ENCODE data around the gene TRAF7. TPM values are rescaled to one million over a fixed set of nuclear protein-coding genes. Genes with fewer than 3 reads are reported as not detected.
"Not testable (repeated sequence)": the region's sequence is repeated elsewhere in the genome, so short reads cannot be mapped to it uniquely, and the experiment has no call there.

Gene TRAF7
- total RNA-seq, 1 donor, result 56.1 TPM

- no peak for TF ChIP-seq CTCF (IDR thresholded peaks at IDR 0.05; ENCODE audit: extremely low read depth, low read depth, low read length)
- Histone ChIP-seq H3K4me1 (ENCODE audit: insufficient read depth, low read length) (peaks cover 3% of the 10 kb centered on the region), H3K79me2 (ENCODE audit: insufficient read depth, low read length) (no peaks in the 10 kb centered on the region), H3K27ac (ENCODE audit: low read depth, low read length) (no peak overlapping the region), H3K9me3 (ENCODE audit: low read depth, low read length) (no peaks in the 10 kb centered on the region), H4K20me1 (ENCODE audit: insufficient read depth, low read length) (no peaks in the 10 kb centered on the region), H3K4me2 (ENCODE audit: insufficient read depth, low read length) (no peak overlapping the region), H3K4me3 (ENCODE audit: insufficient read depth, low read length) (no peak overlapping the region), H3K27me3 (ENCODE audit: insufficient read depth, low read length) (peaks cover 43% of the 10 kb centered on the region), H2AFZ (ENCODE audit: low read length) (no peak overlapping the region), H3K36me3 (ENCODE audit: insufficient read depth, low read length) (no peaks in the 10 kb centered on the region)
- peak; percentile 82 for DNase-seq (ENCODE audit: insufficient read length, low spot score, missing footprints)
Observed at GRCh38 chr16:2199621-2200139, 44.1 kb downstream of the TRAF7 start.

GRCh38 chr16:2200313-2200712 is 44.7 kb downstream of the TRAF7 start:
- Histone ChIP-seq H3K36me3 (ENCODE audit: insufficient read depth, low read length) (no peaks in the 10 kb centered on the region), H3K4me1 (ENCODE audit: insufficient read depth, low read length) (peaks cover 6% of the 10 kb centered on the region), H2AFZ (ENCODE audit: low read length) (no peak overlapping the region), H4K20me1 (ENCODE audit: insufficient read depth, low read length) (no peaks in the 10 kb centered on the region), H3K9me3 (ENCODE audit: low read depth, low read length) (no peaks in the 10 kb centered on the region), H3K27ac (ENCODE audit: low read depth, low read length) (no peak overlapping the region), H3K4me3 (ENCODE audit: insufficient read depth, low read length) (no peak overlapping the region), H3K79me2 (ENCODE audit: insufficient read depth, low read length) (no peaks in the 10 kb centered on the region), H3K27me3 (ENCODE audit: insufficient read depth, low read length) (peaks cover 36% of the 10 kb centered on the region), H3K4me2 (ENCODE audit: insufficient read depth, low read length) (no peak overlapping the region)
- no peak for DNase-seq (ENCODE audit: insufficient read length, low spot score, missing footprints)
- no peak for TF ChIP-seq CTCF (IDR thresholded peaks at IDR 0.05; ENCODE audit: extremely low read depth, low read depth, low read length)

GRCh38 chr16:2203119-2203688 is 47.6 kb downstream of the TRAF7 start:
- H4K20me1 ChIP-seq (ENCODE audit: insufficient read depth, low read length); H3K9me3 ChIP-seq (ENCODE audit: low read depth, low read length); H3K36me3 ChIP-seq (ENCODE audit: insufficient read depth, low read length); H2AFZ ChIP-seq (ENCODE audit: low read length); DNase-seq (ENCODE audit: insufficient read length, low spot score, missing footprints); H3K4me2 ChIP-seq (ENCODE audit: insufficient read depth, low read length); H3K4me3 ChIP-seq (ENCODE audit: insufficient read depth, low read length); H3K27ac ChIP-seq (ENCODE audit: low read depth, low read length): not testable (repeated sequence)
- H3K79me2 ChIP-seq (ENCODE audit: insufficient read depth, low read length), result peaks cover 22% of the 10 kb centered on the region
- H3K4me1 ChIP-seq (ENCODE audit: insufficient read depth, low read length), result peaks cover 13% of the 10 kb centered on the region
- peaks cover 16% of the 10 kb centered on the region for H3K27me3 ChIP-seq (ENCODE audit: insufficient read depth, low read length)

DNA sequence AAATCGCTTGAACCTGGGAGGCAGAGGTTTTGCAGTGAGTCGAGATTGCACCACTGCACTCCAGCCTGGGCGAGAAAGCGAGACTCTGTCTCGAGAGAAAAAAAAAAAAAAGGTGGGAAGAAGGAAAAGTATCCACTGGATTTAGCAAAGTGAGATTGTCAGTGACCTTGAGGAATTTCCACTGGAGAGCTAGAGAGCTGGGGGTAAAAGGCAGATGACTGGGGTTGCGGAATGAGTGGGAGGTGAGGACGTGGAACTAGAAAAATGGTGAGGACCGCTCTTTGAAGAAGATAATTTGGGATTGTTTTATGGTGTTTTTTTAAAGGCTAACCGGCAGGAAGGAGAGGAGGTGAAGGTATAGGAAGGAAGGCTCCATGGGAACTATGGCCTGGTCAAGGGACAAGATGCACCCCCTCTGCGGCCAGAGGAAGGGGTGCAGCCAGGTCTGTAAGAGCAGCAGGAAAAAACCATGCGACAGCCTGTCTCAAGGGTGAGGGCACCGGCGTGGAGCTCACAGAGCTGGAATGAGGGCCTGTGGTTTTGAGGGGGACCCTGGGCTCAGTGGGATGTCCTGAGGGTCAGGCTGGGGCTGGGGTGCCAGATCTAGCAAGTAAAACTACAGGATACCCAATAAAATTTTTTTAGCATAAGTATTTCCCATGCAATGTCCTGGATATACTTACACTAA is 49.0 kb downstream of the TRAF7 start:
- Histone ChIP-seq H3K27me3 (ENCODE audit: insufficient read depth, low read length) (peaks cover 3% of the 10 kb centered on the region), H3K27ac (ENCODE audit: low read depth, low read length) (peak overlapping the region; percentile 92), H2AFZ (ENCODE audit: low read length) (peak overlapping the region; percentile 92), H3K36me3 (ENCODE audit: insufficient read depth, low read length) (peaks cover 16% of the 10 kb centered on the region), H3K79me2 (ENCODE audit: insufficient read depth, low read length) (peaks cover 23% of the 10 kb centered on the region), H3K4me1 (ENCODE audit: insufficient read depth, low read length) (peaks cover 13% of the 10 kb centered on the region), H4K20me1 (ENCODE audit: insufficient read depth, low read length) (no peaks in the 10 kb centered on the region), H3K9me3 (ENCODE audit: low read depth, low read length) (no peaks in the 10 kb centered on the region), H3K4me2 (ENCODE audit: insufficient read depth, low read length) (peak overlapping the region; percentile 100), H3K4me3 (ENCODE audit: insufficient read depth, low read length) (peak overlapping the region; percentile 98)
- no peak for DNase-seq (ENCODE audit: insufficient read length, low spot score, missing footprints)
- TF ChIP-seq CTCF (IDR thresholded peaks at IDR 0.05; ENCODE audit: extremely low read depth, low read depth, low read length), result no peak

Data from osteoblast (primary cell).